Measurements from ENCODE around the gene VPS13D.

VPS13D gene

DNA sequence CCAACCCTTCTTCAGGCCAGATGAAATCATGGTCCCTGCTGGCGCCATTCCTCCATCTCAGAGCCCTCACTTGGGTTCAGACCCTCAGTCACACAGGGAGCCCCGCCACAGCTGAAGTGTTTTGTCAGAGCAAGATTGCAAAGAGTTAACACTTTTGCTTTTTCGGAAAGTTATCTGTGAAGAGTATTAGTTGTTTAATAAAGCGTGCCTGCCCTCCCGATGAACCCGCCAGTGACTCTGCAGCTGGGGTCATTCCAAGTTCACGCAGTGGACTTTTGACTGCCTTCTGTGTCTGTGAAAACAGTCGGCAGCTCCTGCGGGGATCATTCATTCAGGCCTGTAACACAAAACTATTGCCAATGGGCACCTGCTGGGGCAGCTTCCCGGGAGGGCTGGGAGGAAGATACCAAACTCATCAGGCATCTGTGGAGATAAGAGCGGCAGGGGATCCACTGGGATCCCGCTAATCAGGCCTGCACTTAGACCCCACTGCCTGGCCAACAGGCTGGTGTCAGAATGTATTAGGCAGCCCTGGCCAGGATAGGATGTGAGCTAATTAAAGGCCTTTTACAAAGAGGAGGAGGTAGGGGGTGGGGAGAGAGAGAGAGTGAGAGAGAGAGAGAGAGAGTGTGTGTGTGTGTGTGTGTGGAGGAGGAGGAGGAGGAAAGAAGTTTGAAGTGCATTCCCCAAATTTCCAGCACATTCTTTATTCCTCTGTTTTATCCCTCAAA lies 203.7 kb downstream of the VPS13D start:
- no peak for DNase-seq (ENCODE audit: low spot score)

DNA sequence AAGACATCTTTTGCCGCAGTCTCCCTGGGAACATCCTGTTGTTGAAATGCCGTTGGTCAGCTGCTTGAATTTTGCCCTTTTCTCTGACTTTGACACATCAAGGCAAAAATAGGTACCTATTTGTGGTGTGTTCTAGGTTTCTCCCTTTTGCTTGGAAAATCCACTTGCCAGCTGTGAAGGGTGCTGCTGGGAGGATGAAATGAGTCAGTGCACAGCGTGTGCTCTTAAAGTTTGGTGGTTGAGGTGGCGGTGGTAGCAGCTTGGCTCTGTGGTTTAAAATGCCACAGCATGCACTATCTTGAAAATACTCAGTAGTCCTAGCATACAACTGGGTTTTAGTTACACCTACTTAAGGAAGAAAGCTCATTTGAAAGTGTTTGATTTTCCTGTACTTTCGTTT lies 204.3 kb downstream of the VPS13D start:
- DNase-seq (ENCODE audit: low spot score) = peak; percentile 27

DNA sequence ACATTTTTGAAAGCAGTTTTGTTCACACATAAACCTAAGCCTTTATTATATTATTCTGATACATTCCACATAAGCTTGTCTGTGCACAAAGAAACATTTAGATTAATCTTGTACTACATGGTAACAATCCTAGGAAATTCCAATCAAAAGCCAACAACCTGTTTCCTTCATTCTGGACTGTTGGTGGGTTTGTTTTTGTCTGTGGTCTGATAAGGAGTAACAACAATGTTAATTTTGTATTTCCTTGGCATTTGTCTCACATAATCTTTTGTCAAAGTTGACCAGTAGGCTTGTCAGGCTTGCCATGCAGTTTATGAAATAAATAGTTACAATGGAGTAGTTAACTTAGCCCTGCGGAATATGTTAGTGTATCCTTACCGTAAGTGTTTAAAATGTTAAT lies 204.9 kb downstream of the VPS13D start:
- no peak for DNase-seq (ENCODE audit: low spot score)

DNA sequence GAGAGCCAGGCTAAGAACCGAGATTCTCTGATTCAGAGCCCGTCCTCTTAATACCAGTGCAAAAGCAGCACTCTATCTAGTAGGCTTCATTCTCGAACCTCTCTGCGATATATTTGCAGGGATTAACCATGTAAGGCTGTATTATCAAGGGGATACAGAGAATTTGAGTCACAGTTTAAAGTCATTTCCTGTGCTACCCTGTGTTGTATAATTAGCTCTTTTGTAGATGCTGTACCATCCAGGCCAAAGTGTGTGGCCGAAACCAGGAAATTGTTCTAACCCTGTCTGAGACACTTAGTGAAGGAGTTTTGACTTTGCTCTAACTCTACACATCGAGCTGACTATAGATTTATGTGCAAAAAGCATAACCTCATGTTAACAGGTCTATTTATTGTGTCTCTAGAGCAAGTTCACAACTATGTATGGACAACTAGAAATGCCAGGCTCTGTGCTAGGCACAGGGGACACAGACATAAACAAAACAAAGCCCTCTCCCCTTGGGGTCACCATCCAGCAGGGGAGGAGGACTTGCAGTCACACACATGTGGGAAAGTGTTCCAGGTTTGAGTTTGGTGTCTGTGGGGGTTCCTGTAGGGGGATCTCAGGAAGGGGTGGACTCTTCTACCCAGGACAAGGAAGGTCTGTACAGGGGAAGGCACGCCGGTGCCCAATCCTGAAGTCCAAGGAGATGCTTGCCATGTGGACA lies 206.0 kb downstream of the VPS13D start:
- no peak for DNase-seq (ENCODE audit: low spot score)

GRCh38 chr1:12436345-12436658 lies 206.5 kb downstream of the VPS13D start:
- no peak for DNase-seq (ENCODE audit: low spot score)

DNA sequence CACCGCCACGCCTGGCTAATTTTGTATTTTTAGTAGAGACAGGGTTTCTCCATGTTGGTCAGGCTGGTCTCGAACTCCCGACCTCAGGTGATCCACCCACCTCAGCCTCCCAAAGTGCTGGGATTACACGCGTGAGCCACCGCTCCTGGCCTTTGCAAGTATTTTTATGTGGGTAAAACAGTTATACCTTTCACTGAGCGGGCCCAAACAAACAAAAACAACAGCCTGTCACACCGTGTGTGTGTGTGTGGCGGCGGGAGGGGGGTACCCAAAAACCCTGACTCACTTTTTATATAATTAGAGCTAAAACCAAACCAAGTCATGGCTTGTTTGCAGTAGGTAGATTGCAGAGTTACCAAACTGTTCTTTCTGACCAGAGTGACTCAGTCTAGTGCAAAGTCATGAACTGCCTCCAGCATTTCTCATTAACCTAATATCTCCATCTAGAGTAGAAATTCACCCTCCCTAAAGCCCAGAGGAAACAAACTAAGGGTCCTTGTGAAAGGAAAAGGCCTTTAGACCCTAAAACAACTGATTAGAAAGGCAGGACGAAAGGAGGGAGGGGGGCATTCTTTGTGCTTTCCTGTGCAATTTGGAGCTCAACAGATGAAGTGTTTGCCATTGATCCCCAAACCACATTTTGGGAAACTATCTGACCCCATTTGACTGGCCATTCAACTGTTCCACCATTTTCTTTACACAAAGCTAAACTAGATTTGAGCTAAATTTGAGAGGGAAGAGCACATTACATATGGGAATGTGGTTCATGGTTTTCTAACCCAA lies 207.2 kb downstream of the VPS13D start:
- DNase-seq (ENCODE audit: low spot score) = no peak

- no peak for DNase-seq (ENCODE audit: low spot score)
These were observed 207.8 kb downstream of the VPS13D start for GRCh38 chr1:12437629-12438028.

- DNase-seq (ENCODE audit: low spot score) = no peak
These were observed 208.6 kb downstream of the VPS13D start for GRCh38 chr1:12438349-12438924.

DNA sequence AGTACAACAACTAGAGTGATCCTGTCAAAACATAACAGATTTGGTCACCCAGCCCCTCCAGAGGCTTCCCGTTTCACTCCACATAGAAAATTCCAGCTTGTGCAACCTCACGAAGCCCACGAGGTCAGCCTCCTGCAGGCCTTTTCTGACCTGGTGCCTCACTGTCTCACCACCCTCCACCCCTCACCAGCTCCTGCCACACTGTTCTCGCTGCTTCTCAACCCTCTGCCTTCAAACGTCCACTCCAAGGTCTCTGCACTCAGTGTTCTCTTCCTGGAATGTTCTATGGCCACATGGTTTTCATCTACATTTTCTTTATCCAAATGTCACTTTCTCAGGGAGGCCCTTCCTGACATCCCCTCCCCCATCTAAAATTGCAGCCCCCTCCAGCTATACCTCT lies 209.2 kb downstream of the VPS13D start:
- DNase-seq (ENCODE audit: low spot score) = no peak

- no peak for DNase-seq (ENCODE audit: low spot score)
These were observed 211.7 kb downstream of the VPS13D start for GRCh38 chr1:12441414-12442105.

DNA sequence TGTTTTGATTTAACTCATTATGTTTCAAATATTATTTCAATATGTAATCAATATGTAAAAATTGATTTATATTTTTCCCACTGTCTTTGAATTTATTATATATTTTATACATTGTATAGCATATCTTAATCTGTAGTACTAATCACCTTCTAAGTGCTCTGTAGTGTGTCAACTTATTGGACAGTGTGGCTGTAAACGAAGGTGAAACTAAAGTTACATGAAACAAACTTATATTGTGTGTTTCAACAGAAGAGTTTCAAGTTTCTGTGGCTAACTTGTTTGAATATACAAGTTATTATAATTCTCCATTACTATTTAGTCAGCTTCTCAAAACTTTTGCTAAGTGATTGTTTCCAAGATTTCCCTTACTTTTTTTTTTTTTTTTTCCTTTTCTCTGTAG lies 212.4 kb downstream of the VPS13D start:
- DNase-seq (ENCODE audit: low spot score) = no peak

DNA sequence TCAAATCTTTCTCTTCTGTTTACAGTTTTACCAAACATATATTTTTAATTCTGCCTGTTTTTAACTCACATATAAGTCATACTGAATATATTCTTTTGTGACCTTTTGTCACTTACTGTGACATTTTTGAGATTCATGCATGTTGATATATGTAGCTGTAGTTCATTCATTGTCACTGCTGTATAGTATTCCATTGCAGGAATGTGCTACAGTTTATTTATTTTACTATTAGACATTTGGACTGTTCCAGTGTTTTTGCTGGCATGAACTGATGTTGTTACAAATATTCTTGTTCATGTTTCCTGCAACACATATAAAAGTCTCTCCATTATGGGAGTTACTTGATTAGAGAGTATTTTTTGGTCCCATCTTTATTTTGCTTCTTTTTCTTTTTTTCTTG lies 213.3 kb downstream of the VPS13D start:
- no peak for DNase-seq (ENCODE audit: low spot score)

DNA sequence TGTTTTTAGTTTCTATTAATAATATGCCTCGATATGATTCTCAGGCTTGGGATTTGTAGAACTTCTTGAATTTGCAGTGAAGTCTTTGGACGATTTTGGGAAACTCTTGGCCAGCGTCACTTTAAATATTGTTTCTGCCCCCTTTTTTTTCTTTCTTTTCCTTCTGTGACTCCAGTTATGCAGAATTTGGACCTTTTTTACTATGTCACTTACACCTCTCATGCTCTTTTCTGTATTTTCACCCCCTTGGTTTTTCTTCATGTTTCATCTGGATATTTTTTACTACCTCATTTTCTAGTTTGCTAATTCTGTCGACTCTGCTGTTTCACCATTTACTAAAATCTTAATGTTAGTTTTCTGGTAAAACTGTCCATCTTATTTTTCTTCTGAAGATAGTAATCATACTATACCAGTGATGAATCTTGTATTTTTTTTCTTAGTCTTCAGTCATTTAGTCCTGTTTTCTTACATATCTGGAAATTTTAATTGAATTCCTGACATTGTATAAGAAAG lies 214.6 kb downstream of the VPS13D start:
- no peak for DNase-seq (ENCODE audit: low spot score)

DNA sequence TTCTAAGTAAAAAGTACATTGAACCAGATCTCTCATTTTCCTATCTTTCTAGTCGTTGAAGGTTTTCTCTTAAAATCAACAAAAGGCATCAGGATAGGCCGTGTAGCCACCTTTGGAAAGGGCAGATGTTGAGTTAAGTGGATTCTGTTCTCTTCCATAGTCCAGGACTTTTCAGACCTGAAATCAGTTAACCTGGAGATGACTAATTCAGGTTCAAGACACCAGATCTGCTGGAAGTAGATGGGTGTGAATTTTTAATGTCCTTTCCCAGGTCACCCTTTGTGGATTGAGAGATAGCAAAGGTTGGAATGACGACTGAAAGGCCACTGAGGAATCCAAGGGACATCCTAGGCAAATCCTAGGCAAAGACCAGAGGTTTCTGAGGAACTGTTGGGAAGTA lies 215.4 kb downstream of the VPS13D start:
- no peak for DNase-seq (ENCODE audit: low spot score)

DNA sequence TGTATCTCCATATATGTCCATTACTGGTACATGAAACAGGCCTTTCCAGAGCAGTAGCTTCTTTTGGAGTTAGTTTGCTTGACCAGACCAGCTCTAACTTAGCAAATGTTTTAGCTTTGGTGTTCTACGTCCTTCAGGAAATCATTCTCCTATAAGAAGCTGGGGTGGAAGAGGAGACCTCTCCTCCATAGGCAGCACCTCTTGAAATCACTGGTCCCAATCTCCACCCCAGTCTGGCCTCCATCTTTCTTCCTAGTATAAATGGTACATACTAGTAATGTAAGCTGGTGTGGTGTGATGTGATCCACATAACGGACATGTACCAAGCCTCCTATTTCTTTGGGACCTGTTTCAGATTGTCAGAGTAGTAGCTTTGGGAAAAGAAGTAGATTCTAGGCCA lies 216.8 kb downstream of the VPS13D start:
- DNase-seq (ENCODE audit: low spot score) = no peak

DNA sequence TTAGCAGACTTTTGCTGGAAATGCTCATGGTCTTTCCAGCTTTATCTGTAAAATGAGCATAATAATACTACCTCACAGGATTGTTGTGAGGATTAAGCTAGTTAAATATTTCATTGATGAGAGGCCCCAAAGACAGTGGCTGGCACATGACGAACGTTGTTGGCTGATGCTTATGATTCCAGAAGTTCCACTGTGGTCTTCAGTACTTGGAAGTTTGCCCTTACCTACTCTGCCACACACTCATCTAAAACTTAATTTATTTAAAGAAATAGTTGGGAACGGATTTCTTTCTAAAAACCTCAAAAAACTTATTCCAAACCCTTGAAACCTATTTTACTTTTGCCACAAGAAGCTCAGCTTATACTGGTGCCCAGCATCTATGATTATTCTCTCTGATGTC lies 217.5 kb downstream of the VPS13D start:
- DNase-seq (ENCODE audit: low spot score) = no peak

GRCh38 chr1:12447849-12448312 lies 218.1 kb downstream of the VPS13D start:
- no peak for DNase-seq (ENCODE audit: low spot score)

GRCh38 chr1:12448746-12449177 lies 218.9 kb downstream of the VPS13D start:
- DNase-seq (ENCODE audit: low spot score) = no peak

DNA sequence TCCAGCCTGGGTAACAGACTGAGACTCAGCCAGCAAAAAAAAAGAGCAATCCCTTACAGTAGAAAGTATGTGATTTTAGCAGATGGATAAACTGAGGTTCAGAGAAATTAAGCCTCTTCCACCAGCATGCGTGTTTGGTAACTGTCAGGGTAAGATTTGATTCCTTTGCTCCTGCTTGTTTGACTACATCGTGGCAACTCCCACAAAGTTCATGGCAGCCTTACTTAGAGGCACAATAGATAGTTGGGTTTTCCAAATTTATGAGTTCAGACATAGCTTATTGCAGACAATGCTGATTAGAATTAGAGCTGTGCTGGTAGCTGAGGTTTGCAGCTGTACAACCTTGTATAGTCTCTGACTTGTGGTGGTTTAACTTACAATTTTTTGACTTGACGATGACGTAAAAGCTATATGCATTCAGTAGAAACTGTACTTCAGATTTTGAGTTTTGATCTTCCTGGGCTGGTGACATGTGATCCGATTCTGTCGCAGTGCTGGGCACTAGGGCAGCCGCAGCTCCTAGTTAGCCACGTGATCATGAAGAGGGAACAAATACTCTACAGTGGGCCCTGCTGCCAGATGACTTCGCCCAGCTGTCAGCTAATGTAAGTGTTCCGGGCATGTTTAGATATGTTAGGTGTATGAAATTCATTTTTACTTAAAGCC lies 220.4 kb downstream of the VPS13D start:
- no peak for DNase-seq (ENCODE audit: low spot score)

DNA sequence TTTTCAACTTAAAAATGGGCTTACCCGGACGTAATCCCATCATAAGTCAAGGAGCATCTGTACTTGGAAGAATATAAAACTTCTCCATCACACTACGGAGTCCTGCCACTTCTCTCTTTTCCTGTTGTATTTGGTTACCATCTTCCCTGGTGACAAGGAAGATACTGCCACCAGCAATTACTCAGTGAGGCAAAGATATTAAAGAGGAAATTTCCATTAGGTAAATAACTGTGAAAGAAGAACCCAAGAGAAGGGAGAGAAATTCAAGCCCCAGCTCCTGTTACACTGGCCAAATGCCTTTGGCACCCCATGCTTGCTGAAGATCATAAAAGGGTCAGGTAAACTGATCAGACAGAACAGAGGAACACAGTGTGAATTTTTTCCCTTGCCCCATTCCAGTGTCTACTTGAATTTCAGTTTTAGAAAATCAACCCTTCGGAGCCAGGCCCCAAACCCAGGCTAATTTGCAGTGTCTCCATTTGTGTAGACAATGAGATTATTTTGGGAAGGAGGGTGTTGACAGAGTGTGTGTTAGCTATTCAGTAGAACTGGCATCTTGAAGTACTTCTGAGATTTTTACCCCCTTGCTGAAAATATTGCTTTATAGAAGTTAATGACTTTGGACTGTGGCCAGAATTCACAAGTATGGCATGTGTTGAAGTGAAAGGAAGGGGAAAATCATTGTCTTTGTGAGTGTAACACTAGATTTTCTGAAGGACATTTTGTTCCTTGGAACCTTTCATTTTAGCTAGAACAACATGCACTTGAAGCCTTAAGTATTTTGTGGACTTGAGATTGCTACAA lies 221.1 kb downstream of the VPS13D start:
- DNase-seq (ENCODE audit: low spot score) = no peak

GRCh38 chr1:12451560-12451900 lies 221.7 kb downstream of the VPS13D start:
- DNase-seq (ENCODE audit: low spot score) = no peak
